Measurements from ENCODE around the gene ARMS2.

DNA sequence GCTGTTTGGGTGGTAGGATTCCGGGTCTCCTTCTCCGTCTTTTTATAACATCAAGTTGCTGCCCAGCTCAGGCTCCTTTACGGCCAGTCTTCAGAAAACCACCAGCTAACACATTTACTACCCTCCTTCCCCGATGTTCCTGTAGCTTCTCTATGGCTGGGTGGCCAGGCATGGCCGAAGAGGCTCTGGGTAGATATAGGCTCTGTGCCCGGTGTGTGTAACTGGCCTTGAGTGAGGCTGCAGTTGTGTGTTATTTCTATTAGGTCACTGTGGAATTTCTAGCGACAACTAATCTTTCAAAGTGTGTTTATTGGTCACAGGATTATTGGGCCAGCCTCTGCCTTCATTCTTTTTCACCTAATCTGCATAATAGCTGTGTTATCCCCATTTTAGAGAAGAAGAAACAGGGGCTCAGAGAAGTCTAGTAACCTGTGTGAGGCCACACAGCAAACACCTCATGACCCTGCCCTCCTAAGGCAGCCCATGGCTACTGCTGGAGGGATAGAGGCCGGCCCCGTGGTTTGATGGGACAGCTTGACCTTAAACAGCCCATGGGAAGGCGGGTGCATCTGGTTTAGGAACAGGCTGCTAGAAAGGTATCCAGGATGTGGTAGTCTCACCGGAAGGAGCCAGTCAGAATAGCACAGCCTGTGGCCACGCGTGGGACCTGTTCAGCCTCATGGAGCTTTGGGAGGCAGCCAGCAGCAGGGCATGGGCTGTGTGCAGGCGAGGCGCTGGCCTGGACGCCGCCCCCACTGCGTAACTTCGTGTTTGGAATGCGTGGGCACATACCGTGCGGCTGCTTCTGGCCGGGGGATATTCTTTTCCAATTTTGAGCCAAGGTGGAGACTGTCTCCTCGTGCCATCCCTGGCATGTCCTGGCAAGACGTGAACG is 36.6 kb downstream of the ARMS2 start:
- TF ChIP-seq, protein P1, sequence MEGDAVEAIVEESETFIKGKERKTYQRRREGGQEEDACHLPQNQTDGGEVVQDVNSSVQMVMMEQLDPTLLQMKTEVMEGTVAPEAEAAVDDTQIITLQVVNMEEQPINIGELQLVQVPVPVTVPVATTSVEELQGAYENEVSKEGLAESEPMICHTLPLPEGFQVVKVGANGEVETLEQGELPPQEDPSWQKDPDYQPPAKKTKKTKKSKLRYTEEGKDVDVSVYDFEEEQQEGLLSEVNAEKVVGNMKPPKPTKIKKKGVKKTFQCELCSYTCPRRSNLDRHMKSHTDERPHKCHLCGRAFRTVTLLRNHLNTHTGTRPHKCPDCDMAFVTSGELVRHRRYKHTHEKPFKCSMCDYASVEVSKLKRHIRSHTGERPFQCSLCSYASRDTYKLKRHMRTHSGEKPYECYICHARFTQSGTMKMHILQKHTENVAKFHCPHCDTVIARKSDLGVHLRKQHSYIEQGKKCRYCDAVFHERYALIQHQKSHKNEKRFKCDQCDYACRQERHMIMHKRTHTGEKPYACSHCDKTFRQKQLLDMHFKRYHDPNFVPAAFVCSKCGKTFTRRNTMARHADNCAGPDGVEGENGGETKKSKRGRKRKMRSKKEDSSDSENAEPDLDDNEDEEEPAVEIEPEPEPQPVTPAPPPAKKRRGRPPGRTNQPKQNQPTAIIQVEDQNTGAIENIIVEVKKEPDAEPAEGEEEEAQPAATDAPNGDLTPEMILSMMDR (conservative IDR thresholded peaks at IDR 0.05) = no peak
- no peak for TF ChIP-seq ZFX (IDR thresholded peaks at IDR 0.05)
